ENCODE measurements around the gene FHIT. TPM values are rescaled to one million over a fixed set of nuclear protein-coding genes. Genes with fewer than 3 reads are reported as not detected.

Gene FHIT
- total and polyA plus RNA-seq, 7 donors, result 2.4 to 10.2 (median 6.1) TPM

- intact Hi-C loops (cut with DNase I), result no loop called here
- 69 to 79% methylated on average over 3 of the region's 3 CpGs for WGBS, 2 donors
- TF ChIP-seq EP300 (IDR thresholded peaks at IDR 0.05), result no peak
- no peak for TF ChIP-seq POLR2AphosphoS5 (IDR thresholded peaks at IDR 0.05)
- TF ChIP-seq POLR2A (IDR thresholded peaks at IDR 0.05), result no peak
- no peak for TF ChIP-seq CTCF (IDR thresholded peaks at IDR 0.05)
- Histone ChIP-seq H3K4me1 (peaks cover 0 to 33% (median 26%) of the 10 kb centered on the region in 4 donors), H3K9me3 (no peaks in the 10 kb centered on the region), H3K27ac (no peak overlapping the region), H3K36me3 (no peaks in the 10 kb centered on the region), H3K4me3 (no peak overlapping the region), H3K27me3 (no peaks in the 10 kb centered on the region)
- no peak for DNase-seq
Measured at GRCh38 chr3:60025096-60026050, 1225.9 kb downstream of the FHIT start.

- WGBS, 2 donors, result 95 to 96% methylated on average over 2 of the region's 2 CpGs
- TF ChIP-seq POLR2AphosphoS5 (IDR thresholded peaks at IDR 0.05) (no peak), EP300 (IDR thresholded peaks at IDR 0.05) (no peak), CTCF (IDR thresholded peaks at IDR 0.05) (no peak), POLR2A (IDR thresholded peaks at IDR 0.05) (no peak)
- Histone ChIP-seq H3K36me3 (no peaks in the 10 kb centered on the region), H3K9me3 (no peaks in the 10 kb centered on the region), H3K4me1 (peaks cover 0 to 33% (median 26%) of the 10 kb centered on the region in 4 donors), H3K4me3 (no peak overlapping the region), H3K27me3 (no peaks in the 10 kb centered on the region), H3K27ac (no peak overlapping the region)
- no peak for DNase-seq
- intact Hi-C loops (cut with DNase I), result no loop called here
Measured at GRCh38 chr3:60024400-60024799, 1226.9 kb downstream of the FHIT start.

- intact Hi-C loops (cut with DNase I), result no loop called here
- H3K4me3 ChIP-seq, result no peak overlapping the region
- no peaks in the 10 kb centered on the region for H3K9me3 ChIP-seq
- peaks cover 0 to 33% (median 26%) of the 10 kb centered on the region in 4 donors for H3K4me1 ChIP-seq
- no peak for TF ChIP-seq POLR2A (IDR thresholded peaks at IDR 0.05)
- TF ChIP-seq POLR2AphosphoS5 (IDR thresholded peaks at IDR 0.05), result no peak
- TF ChIP-seq CTCF (IDR thresholded peaks at IDR 0.05), result no peak
- TF ChIP-seq EP300 (IDR thresholded peaks at IDR 0.05), result no peak
- no peaks in the 10 kb centered on the region for H3K36me3 ChIP-seq
- no peak overlapping the region for H3K27ac ChIP-seq
- H3K27me3 ChIP-seq, result no peaks in the 10 kb centered on the region
- DNase-seq, result no peak
Measured at GRCh38 chr3:60023189-60023588, 1228.1 kb downstream of the FHIT start.

- DNase-seq, result no peak
- Histone ChIP-seq H3K4me1 (peaks cover 0 to 7% (median 7%) of the 10 kb centered on the region in 4 donors), H3K9me3 (no peaks in the 10 kb centered on the region), H3K27ac (no peak overlapping the region), H3K4me3 (no peak overlapping the region), H3K27me3 (no peaks in the 10 kb centered on the region), H3K36me3 (no peaks in the 10 kb centered on the region)
- WGBS, 2 donors, result 66 to 83% methylated on average over 2 of the region's 2 CpGs
- intact Hi-C loops (cut with DNase I), result no loop called here
- no peak for TF ChIP-seq POLR2AphosphoS5 (IDR thresholded peaks at IDR 0.05)
- no peak for TF ChIP-seq POLR2A (IDR thresholded peaks at IDR 0.05)
- no peak for TF ChIP-seq EP300 (IDR thresholded peaks at IDR 0.05)
- no peak for TF ChIP-seq CTCF (IDR thresholded peaks at IDR 0.05)
Measured at GRCh38 chr3:60017631-60018030, 1233.6 kb downstream of the FHIT start.
